ENCODE data around the gene DKKL1. TPM values are rescaled to one million over a fixed set of nuclear protein-coding genes. Genes with fewer than 3 reads are reported as not detected.

The DKKL1 gene
- total RNA-seq, 1 experiment from 2014 or later = not detected

DNA sequence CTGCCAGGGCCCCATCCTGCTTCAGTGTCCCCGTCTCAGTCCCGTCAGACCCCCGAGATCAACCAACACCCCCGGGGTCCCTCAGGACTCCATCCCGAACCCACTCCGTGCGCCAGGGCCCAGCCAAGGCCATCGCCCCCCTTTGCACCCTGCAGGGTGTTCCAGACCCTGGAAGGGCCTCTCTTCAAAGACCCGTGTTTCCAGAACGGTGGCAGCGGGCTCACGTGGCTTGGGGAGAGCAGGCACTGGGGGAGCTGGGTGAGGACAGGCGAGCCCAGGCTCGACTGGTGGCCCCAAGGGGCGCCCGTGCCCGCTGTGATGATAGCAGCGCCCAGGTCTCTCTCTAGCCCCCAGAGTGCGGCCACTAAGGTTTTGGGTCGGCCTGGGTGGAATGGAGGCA lies 25.7 kb downstream of the DKKL1 start:
- POLR2A ChIA-PET (ENCODE audit: unreplicated experiment) = no interaction called here
- Histone ChIP-seq H3K4me2 (no peak overlapping the region), H3K4me3 (no peak overlapping the region), H3K4me1 (replicated peaks; ENCODE audit: insufficient read depth) (no peaks in the 10 kb centered on the region), H3K27ac (no peak overlapping the region), H4K20me1 (ENCODE audit: insufficient read depth) (no peaks in the 10 kb centered on the region), H3K36me3 (ENCODE audit: low read depth) (no peaks in the 10 kb centered on the region), H3K79me2 (ENCODE audit: low read depth) (no peaks in the 10 kb centered on the region), H3K27me3 (ENCODE audit: insufficient read depth, low read depth) (peaks cover 22% of the 10 kb centered on the region), H3K9me2 (ENCODE audit: insufficient read depth) (no peaks in the 10 kb centered on the region), H2AFZ (no peak overlapping the region), H3F3A (ENCODE audit: insufficient read depth, low read depth) (peaks cover 8% of the 10 kb centered on the region; the same call in 1 of the 2 replicates), H3K9me3 (ENCODE audit: insufficient read depth, low read depth) (no peaks in the 10 kb centered on the region)
- no peak for DNase-seq
- BruUV-seq (replicated peaks) = no TSS peak
- intact Hi-C loops (cut with micrococcal nuclease; ENCODE audit: unreplicated experiment) = no loop called here
- TF ChIP-seq EZH2 (IDR thresholded peaks at IDR 0.05; ENCODE audit: low read depth) = no peak
- CTCF ChIA-PET = interaction anchor here (0.6 kb wide), 1 partner anchor 87 kb away, joined by 5 read pairs; no protein-coding TSS in a partner anchor

DNA sequence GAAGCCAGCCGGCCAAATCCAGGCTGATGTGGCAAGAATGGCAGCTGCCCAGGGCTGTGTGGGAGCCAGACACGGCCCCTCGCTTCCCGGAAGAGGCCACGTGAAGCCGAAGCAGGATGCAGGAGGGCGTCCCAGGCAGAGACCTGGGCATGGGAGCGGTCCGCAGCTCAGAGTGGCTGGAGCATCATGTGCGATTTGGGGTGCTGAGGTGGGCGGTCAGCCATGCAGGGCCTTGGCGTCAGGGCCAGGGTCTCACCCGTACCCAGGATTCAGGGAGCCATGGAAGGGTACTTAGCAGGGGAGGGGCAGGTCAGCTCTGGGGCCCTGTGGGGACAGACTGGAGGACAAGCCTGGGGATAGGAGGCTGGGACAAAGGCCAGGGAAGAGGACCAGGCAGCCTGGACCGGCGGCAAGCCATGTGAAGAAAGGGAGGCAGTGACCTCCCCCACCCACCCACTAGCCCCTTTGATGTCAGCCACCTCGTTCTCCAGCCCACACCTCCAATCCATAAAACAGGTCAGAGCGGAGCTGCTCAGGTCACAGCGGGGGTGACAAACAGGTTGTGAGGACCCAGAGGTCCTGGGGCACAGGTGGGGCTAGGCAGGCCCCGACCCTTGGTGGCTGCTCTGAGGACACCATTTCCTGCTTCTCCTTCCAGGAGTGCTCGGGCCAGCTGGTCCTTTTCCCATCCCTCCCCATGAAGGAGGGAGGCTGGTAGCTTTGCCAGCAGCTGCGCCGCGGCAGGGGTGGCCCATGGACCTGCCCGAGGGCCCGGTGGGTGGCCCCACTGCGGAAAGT lies 26.7 kb downstream of the DKKL1 start:
- peaks cover 22% of the 10 kb centered on the region for H3K27me3 ChIP-seq (ENCODE audit: insufficient read depth, low read depth)
- ChIA-PET CTCF (no interaction called here), POLR2A (ENCODE audit: unreplicated experiment) (no interaction called here)
- intact Hi-C loops (cut with micrococcal nuclease; ENCODE audit: unreplicated experiment) = loop anchor here (5.0 kb wide), 1 partner anchor 287 kb away; the partner anchor contains the start of gene PRMT1
- H3K4me3 ChIP-seq = no peak overlapping the region
- H3K36me3 ChIP-seq (ENCODE audit: low read depth) = no peaks in the 10 kb centered on the region
- H2AFZ ChIP-seq = no peak overlapping the region
- BruUV-seq (replicated peaks) = no TSS peak
- H3K4me2 ChIP-seq = no peak overlapping the region
- H3K27ac ChIP-seq = no peak overlapping the region
- no peaks in the 10 kb centered on the region for H3K9me3 ChIP-seq (ENCODE audit: insufficient read depth, low read depth)
- TF ChIP-seq, protein P1, sequence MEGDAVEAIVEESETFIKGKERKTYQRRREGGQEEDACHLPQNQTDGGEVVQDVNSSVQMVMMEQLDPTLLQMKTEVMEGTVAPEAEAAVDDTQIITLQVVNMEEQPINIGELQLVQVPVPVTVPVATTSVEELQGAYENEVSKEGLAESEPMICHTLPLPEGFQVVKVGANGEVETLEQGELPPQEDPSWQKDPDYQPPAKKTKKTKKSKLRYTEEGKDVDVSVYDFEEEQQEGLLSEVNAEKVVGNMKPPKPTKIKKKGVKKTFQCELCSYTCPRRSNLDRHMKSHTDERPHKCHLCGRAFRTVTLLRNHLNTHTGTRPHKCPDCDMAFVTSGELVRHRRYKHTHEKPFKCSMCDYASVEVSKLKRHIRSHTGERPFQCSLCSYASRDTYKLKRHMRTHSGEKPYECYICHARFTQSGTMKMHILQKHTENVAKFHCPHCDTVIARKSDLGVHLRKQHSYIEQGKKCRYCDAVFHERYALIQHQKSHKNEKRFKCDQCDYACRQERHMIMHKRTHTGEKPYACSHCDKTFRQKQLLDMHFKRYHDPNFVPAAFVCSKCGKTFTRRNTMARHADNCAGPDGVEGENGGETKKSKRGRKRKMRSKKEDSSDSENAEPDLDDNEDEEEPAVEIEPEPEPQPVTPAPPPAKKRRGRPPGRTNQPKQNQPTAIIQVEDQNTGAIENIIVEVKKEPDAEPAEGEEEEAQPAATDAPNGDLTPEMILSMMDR (conservative IDR thresholded peaks at IDR 0.05) = no peak
- TF ChIP-seq EZH2 (IDR thresholded peaks at IDR 0.05; ENCODE audit: low read depth) = no peak
- no peaks in the 10 kb centered on the region for H3K9me2 ChIP-seq (ENCODE audit: insufficient read depth)
- DNase-seq = no peak
- H3K4me1 ChIP-seq (replicated peaks; ENCODE audit: insufficient read depth) = no peaks in the 10 kb centered on the region
- H4K20me1 ChIP-seq (ENCODE audit: insufficient read depth) = no peaks in the 10 kb centered on the region
- H3F3A ChIP-seq (ENCODE audit: insufficient read depth, low read depth) = peaks cover 8% of the 10 kb centered on the region; the same call in 1 of the 2 replicates
- H3K79me2 ChIP-seq (ENCODE audit: low read depth) = no peaks in the 10 kb centered on the region

DNA sequence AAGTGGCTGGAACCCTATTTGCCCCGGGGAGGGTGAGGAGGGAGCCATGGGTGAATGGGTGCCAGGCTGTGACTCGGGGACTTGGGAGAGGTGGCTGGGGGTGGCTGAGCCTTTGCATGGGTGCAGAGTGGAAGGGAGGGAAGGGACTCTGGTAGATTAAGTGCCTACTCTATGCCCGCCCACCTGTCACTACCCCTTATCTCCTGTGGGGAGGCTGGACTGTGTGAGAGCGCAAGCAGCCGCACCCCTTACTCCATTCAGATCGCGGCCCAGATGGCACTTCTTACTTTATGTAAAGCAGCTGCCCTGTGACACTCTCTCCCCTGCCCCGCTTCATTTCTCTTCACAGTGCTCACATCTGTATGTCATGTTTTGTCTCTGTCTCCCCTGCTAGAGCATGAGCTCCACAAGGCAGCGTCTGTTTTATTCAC lies 27.3 kb downstream of the DKKL1 start:
- TF ChIP-seq, protein P1 (conservative IDR thresholded peaks at IDR 0.05) = no peak
- TF ChIP-seq EZH2 (IDR thresholded peaks at IDR 0.05; ENCODE audit: low read depth) = no peak
- Histone ChIP-seq H2AFZ (no peak overlapping the region), H3K27ac (no peak overlapping the region), H3K27me3 (ENCODE audit: insufficient read depth, low read depth) (peaks cover 22% of the 10 kb centered on the region), H3K36me3 (ENCODE audit: low read depth) (no peaks in the 10 kb centered on the region), H3K4me2 (no peak overlapping the region), H3K9me3 (ENCODE audit: insufficient read depth, low read depth) (no peaks in the 10 kb centered on the region), H4K20me1 (ENCODE audit: insufficient read depth) (no peaks in the 10 kb centered on the region), H3K9me2 (ENCODE audit: insufficient read depth) (no peaks in the 10 kb centered on the region), H3K79me2 (ENCODE audit: low read depth) (no peaks in the 10 kb centered on the region), H3F3A (ENCODE audit: insufficient read depth, low read depth) (peaks cover 8% of the 10 kb centered on the region; the same call in 1 of the 2 replicates), H3K4me3 (no peak overlapping the region), H3K4me1 (replicated peaks; ENCODE audit: insufficient read depth) (no peaks in the 10 kb centered on the region)
- POLR2A ChIA-PET (ENCODE audit: unreplicated experiment) = interaction anchor here (0.5 kb wide), 1 partner anchor 472 kb away, joined by 4 read pairs; no protein-coding TSS in a partner anchor
- CTCF ChIA-PET = interaction anchor here (0.6 to 1.1 kb wide), 2 partner anchors 156 to 265 kb away, joined by 4 to 9 read pairs; no protein-coding TSS in a partner anchor
- no TSS peak for BruUV-seq (replicated peaks)
- intact Hi-C loops (cut with micrococcal nuclease; ENCODE audit: unreplicated experiment) = loop anchor here (5.0 kb wide), 1 partner anchor 286 kb away; the partner anchor contains the start of gene PRMT1
- no peak for DNase-seq
